HCT116 (cell line): ENCODE results near the gene DPH2. TPM values are rescaled to one million over a fixed set of nuclear protein-coding genes. Genes with fewer than 3 reads are reported as not detected.

Source experiments
- ATAC-seq: fragments of 200-7000 bp; cut with Tn5 transposase; 2 replicates; pipeline ENCODE4 v1.9.1; 2020; ENCODE audit warnings: mild to moderate bottlenecking, moderate library complexity
- BruUV-seq: library from RNA; stranded (reverse); fragments of 400-500 nt; replicated peaks from 2 replicates; lab custom pipeline; 2021; lab: Mats Ljungman, UMichigan
- CTCF ChIA-PET: fragments of 300-600 bp; sonication (Branson Sonifier 250); formaldehyde crosslinking; loops from one replicate; lab custom pipeline; 2021; ENCODE audit warnings: antibody characterized with exemption; lab: Charles Lee
- POLR2A ChIA-PET: fragments of 300-600, 350-600 bp; sonication (Branson Sonifier 250); formaldehyde crosslinking; loops from one replicate; lab custom pipeline; 2021; ENCODE audit warnings: antibody characterized with exemption; lab: Charles Lee
- RAD21 ChIA-PET, 2 experiments: fragments of 300-600 bp; sonication (Branson Sonifier 250); formaldehyde crosslinking; loops; one replicate each; lab custom pipeline; 2023; ENCODE audit warnings: low total read pairs in 2 of 2; ENCODE audit not compliant: uncharacterized antibody in 2 of 2, unreplicated experiment in 2 of 2, low non-redundant PET in 1 of 2; lab: Charles Lee
- DNase-seq: peaks from one replicate; pipeline ENCODE4 v3.0.0-alpha.2; 2010; ENCODE audit warnings: low read depth, low spot score
- H2AFZ ChIP-seq: fragments of 200-600 bp; shearing (Covaris generic), sonication (generic); 2 replicates; pipeline ENCODE4 v1.6.1; 2017; ENCODE audit warnings: low read depth, mixed run types, mixed read lengths, antibody characterized with exemption, low read length; ENCODE audit not compliant: poor library complexity, severe bottlenecking
- H3K27ac ChIP-seq: 2 replicates; pipeline ENCODE4 v1.5.1; 2012; ENCODE audit warnings: low read depth, low read length
- H3K27me3 ChIP-seq: fragments of 200-600 bp; sonication (generic); 2 replicates; pipeline ENCODE4 v1.6.1; 2016; ENCODE audit warnings: mixed run types, low read length, mixed read lengths; ENCODE audit not compliant: insufficient read depth
- H3K36me3 ChIP-seq, 2 experiments: fragments of 200-500 bp in 1 of 2; fragments of 200-600 bp in 1 of 2; sonication (Bioruptor generic) in 1 of 2; sonication (generic) in 1 of 2; 2 replicates each; pipeline versions ENCODE4 v1.5.1 to v1.6.1; 2014 to 2016; ENCODE audit warnings: low read length in 2 of 2, inconsistent platforms in 1 of 2, mixed read lengths in 1 of 2, mixed run types in 1 of 2; ENCODE audit not compliant: insufficient read depth in 2 of 2, control insufficient read depth in 1 of 2
- H3K4me1 ChIP-seq, 2 experiments: fragments of 200-600 bp in 1 of 2; sonication (generic) in 1 of 2; 2 replicates each; pipeline versions ENCODE4 v1.5.1 to v1.6.1; 2012 to 2017; ENCODE audit warnings: low read length in 2 of 2, inconsistent platforms in 1 of 2, mild to moderate bottlenecking in 1 of 2, mixed read lengths in 1 of 2, mixed run types in 1 of 2, moderate library complexity in 1 of 2; ENCODE audit not compliant: insufficient read depth in 2 of 2, control insufficient read depth in 1 of 2
- H3K4me2 ChIP-seq: fragments of 200-600 bp; sonication (generic); 2 replicates; pipeline ENCODE4 v1.6.1; 2017; ENCODE audit warnings: mixed run types, low read length, mixed read lengths
- H3K4me3 ChIP-seq, 2 experiments: fragments of 200-600 bp in 1 of 2; sonication (generic) in 1 of 2; replicated peaks in 1 of 2; 2 replicates each; pipeline ENCODE4 v1.5.1; 2011 to 2016; ENCODE audit warnings: low read length in 2 of 2, control low read depth in 1 of 2, low read depth in 1 of 2, mild to moderate bottlenecking in 1 of 2, mixed read lengths in 1 of 2, mixed run types in 1 of 2
- H3K79me2 ChIP-seq: fragments of 200-600 bp; sonication (generic); 2 replicates; pipeline ENCODE4 v1.6.1; 2017; ENCODE audit warnings: mild to moderate bottlenecking, mixed run types, low read length, moderate library complexity, mixed read lengths; ENCODE audit not compliant: insufficient read depth
- H3K9ac ChIP-seq: fragments of 200-600 bp; sonication (generic); 2 replicates; pipeline ENCODE4 v1.6.1; 2016; ENCODE audit warnings: low read length, mixed read lengths
- H3K9me2 ChIP-seq: fragments of 200-600 bp; sonication (generic), shearing (Covaris generic); 2 replicates; pipeline ENCODE4 v1.6.1; 2017; ENCODE audit warnings: mixed run types, mild to moderate bottlenecking, moderate library complexity; ENCODE audit not compliant: insufficient read depth
- H3K9me3 ChIP-seq, 2 experiments: fragments of 200-500 bp in 1 of 2; fragments of 200-600 bp in 1 of 2; sonication (Bioruptor generic) in 1 of 2; sonication (generic) in 1 of 2; 2 replicates each; pipeline ENCODE4 v1.6.1; 2014 to 2017; ENCODE audit warnings: low read length in 2 of 2, mixed read lengths in 2 of 2, inconsistent platforms in 1 of 2, low read depth in 1 of 2, mild to moderate bottlenecking in 1 of 2, mixed run types in 1 of 2, moderate library complexity in 1 of 2; ENCODE audit not compliant: control insufficient read depth in 1 of 2, insufficient read depth in 1 of 2
- H4K20me1 ChIP-seq: fragments of 200-600 bp; sonication (generic), shearing (Covaris generic); 2 replicates; pipeline ENCODE4 v1.6.1; 2017; ENCODE audit warnings: mixed run types, mild to moderate bottlenecking, moderate library complexity; ENCODE audit not compliant: insufficient read depth
- EGR1 ChIP-seq: IDR thresholded peaks from 2 replicates; pipeline ENCODE4 v1.6.1; 2012; ENCODE audit warnings: low read depth
- FOSL1 ChIP-seq: IDR thresholded peaks from 2 replicates; pipeline ENCODE4 v1.6.1; 2012; ENCODE audit warnings: low read depth
- POLR2AphosphoS5 ChIP-seq: IDR thresholded peaks from 2 replicates; pipeline ENCODE4 v1.6.1; 2011; ENCODE audit warnings: mild to moderate bottlenecking, low read depth, low read length, moderate library complexity
- SIN3A ChIP-seq: IDR thresholded peaks from 2 replicates; pipeline ENCODE4 v1.6.1; 2012; ENCODE audit warnings: low read depth
- ZFX ChIP-seq: fragments of 450-650 bp; IDR thresholded peaks from 2 replicates; pipeline ENCODE4 v1.6.1; 2017
- intact Hi-C: fragments of 100-400 bp; cut with micrococcal nuclease; formaldehyde crosslinking; loops from 2 replicates; pipeline ENCODE4 v1.10.0; 2022
- total RNA-seq: library from RNA; stranded (reverse); gene quantifications from one replicate; pipeline ENCODE4 v1.2.1, GENCODE V29; 2021; ENCODE audit not compliant: unreplicated experiment
- TF ChIP-seq, protein P1 (sequence below): IDR thresholded peaks from 2 replicates; pipeline ENCODE4 v1.6.1; 2012
- TF ChIP-seq, protein P2 (sequence below), 3 experiments: fragments of 200-600 bp in 1 of 3; sonication (generic) in 1 of 3; IDR thresholded peaks in 2 of 3; conservative IDR thresholded peaks in 1 of 3; 2 replicates each; pipeline ENCODE4 v1.5.1; 2012 to 2017; ENCODE audit warnings: low read depth in 2 of 3, low read length in 2 of 3, antibody characterized with exemption in 1 of 3, borderline replicate concordance in 1 of 3, control low read depth in 1 of 3, mild to moderate bottlenecking in 1 of 3, mixed read lengths in 1 of 3, mixed run types in 1 of 3, moderate library complexity in 1 of 3; ENCODE audit not compliant: insufficient read depth in 1 of 3
- TF ChIP-seq, protein P3 (sequence below): IDR thresholded peaks from 2 replicates; pipeline ENCODE4 v1.6.1; 2012; ENCODE audit warnings: low read depth
- TF ChIP-seq, protein P4 (sequence below): IDR thresholded peaks from 2 replicates; pipeline ENCODE4 v1.6.1; 2011; ENCODE audit warnings: mild to moderate bottlenecking, low read length, moderate library complexity; ENCODE audit not compliant: insufficient replicate concordance; ENCODE audit errors: extremely low read depth

DPH2 gene
- total RNA-seq, 1 experiment from 2014 or later = 53.2 TPM

DNA sequence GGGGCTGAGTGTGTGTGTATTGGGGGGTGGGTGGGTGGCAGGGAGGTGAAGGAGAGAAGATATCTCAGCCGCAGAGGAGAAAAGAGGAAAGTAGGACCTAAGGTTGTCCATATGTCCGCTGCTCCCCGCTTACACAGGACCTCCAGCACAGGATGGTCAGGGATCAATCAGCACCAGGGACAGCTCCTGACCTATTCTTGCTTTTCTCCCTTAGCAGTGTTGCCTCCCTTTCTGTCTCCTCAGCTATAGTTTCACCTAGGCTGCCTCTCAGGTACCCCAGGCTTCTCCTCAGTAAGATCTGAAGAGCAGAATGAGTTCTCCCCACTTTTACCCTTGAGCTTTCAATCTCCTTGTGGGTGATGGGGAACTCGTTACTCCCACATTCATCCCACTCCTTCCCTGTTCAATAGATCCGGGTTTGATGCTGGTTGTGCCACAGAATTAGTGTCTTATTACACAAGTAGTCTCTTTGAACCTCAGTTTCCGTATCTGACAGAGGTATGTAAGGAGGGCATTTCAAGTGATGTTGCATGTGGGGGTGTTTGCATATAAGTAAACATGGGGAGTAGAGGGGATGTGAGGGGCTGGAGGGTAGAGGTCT, 1.4 kb upstream of the DPH2 start:
- Histone ChIP-seq H3K4me3 (no peak overlapping the region), H3K9me3 (no peaks in the 10 kb centered on the region), H4K20me1 (no peaks in the 10 kb centered on the region), H2AFZ (no peak overlapping the region), H3K9me2 (no peaks in the 10 kb centered on the region), H3K4me1 (peaks cover 4 to 19% of the 10 kb centered on the region in 2 experiments; a peak in 3 of 4 replicates), H3K27me3 (no peaks in the 10 kb centered on the region), H3K79me2 (peaks cover 18% of the 10 kb centered on the region), H3K27ac (no peak overlapping the region), H3K9ac (no peak overlapping the region), H3K4me2 (no peak overlapping the region), H3K36me3 (peaks cover 9 to 28% of the 10 kb centered on the region in 2 experiments; a peak in 3 of 4 replicates)
- no TSS peak for BruUV-seq
- ATAC-seq (no peak), DNase-seq (no peak)
- ChIA-PET CTCF (no interaction called here), POLR2A (no interaction called here), RAD21 (no interaction called here)
- TF ChIP-seq ZFX (no peak), EGR1 (no peak), FOSL1 (no peak), POLR2AphosphoS5 (no peak)
- TF ChIP-seq, protein P1, sequence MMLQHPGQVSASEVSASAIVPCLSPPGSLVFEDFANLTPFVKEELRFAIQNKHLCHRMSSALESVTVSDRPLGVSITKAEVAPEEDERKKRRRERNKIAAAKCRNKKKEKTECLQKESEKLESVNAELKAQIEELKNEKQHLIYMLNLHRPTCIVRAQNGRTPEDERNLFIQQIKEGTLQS = no peak
- TF ChIP-seq, protein P2, sequence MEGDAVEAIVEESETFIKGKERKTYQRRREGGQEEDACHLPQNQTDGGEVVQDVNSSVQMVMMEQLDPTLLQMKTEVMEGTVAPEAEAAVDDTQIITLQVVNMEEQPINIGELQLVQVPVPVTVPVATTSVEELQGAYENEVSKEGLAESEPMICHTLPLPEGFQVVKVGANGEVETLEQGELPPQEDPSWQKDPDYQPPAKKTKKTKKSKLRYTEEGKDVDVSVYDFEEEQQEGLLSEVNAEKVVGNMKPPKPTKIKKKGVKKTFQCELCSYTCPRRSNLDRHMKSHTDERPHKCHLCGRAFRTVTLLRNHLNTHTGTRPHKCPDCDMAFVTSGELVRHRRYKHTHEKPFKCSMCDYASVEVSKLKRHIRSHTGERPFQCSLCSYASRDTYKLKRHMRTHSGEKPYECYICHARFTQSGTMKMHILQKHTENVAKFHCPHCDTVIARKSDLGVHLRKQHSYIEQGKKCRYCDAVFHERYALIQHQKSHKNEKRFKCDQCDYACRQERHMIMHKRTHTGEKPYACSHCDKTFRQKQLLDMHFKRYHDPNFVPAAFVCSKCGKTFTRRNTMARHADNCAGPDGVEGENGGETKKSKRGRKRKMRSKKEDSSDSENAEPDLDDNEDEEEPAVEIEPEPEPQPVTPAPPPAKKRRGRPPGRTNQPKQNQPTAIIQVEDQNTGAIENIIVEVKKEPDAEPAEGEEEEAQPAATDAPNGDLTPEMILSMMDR (IDR thresholded peaks at IDR 0.05 in 2 of 3, conservative IDR thresholded peaks at IDR 0.05 in 1 of 3; ENCODE audit: borderline replicate concordance in 1 of 3, insufficient read depth in 1 of 3, low read depth in 2 of 3, low read length in 2 of 3) = no peak
- intact Hi-C loops = no loop called here

DNA sequence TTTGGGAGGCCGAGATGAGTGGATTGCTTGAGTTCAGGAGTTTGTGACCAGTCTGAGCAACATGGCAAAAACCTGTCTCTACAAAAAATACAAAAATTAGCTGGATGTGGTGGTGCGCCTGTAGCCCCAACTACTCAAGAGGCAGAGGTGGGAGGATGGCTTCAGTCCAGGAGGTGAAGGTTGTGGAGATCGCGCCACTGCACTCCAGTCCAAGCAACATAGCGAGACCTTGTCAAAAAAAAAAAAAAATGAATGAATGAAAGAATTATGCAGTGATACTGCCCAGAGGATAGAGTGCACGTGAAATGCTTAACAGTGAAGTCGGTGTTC, 429 bp upstream of the DPH2 start:
- Histone ChIP-seq H3K4me1 (peaks cover 10 to 28% of the 10 kb centered on the region in 2 experiments), H3K4me3 (peak overlapping the region; percentile 15 to 99), H3K9me3 (no peaks in the 10 kb centered on the region), H3K36me3 (peaks cover 9 to 29% of the 10 kb centered on the region in 2 experiments; a peak in 3 of 4 replicates), H4K20me1 (no peaks in the 10 kb centered on the region), H3K27ac (no peak overlapping the region), H3K79me2 (peaks cover 18% of the 10 kb centered on the region), H3K9ac (no peak overlapping the region), H3K9me2 (no peaks in the 10 kb centered on the region), H2AFZ (no peak overlapping the region), H3K4me2 (peak overlapping the region; percentile 93), H3K27me3 (no peaks in the 10 kb centered on the region)
- ATAC-seq (no peak), DNase-seq (no peak)
- POLR2A ChIA-PET = interaction anchor here (1.0 to 1.1 kb wide), 2 partner anchors 13 to 35 kb away, joined by 3 read pairs; no protein-coding TSS in a partner anchor
- intact Hi-C loops = no loop called here
- RAD21 ChIA-PET = interaction anchor here in 1 of 2 experiments (1.0 kb wide), 1 partner anchor 22 kb away, joined by 3 read pairs; the partner anchor contains the start of gene CCDC24
- CTCF ChIA-PET = interaction anchor here (1.2 kb wide), 1 partner anchor 206 kb away, joined by 4 read pairs; no protein-coding TSS in a partner anchor
- BruUV-seq = no TSS peak
- TF ChIP-seq FOSL1 (no peak), SIN3A (no peak)
- TF ChIP-seq, protein P3, sequence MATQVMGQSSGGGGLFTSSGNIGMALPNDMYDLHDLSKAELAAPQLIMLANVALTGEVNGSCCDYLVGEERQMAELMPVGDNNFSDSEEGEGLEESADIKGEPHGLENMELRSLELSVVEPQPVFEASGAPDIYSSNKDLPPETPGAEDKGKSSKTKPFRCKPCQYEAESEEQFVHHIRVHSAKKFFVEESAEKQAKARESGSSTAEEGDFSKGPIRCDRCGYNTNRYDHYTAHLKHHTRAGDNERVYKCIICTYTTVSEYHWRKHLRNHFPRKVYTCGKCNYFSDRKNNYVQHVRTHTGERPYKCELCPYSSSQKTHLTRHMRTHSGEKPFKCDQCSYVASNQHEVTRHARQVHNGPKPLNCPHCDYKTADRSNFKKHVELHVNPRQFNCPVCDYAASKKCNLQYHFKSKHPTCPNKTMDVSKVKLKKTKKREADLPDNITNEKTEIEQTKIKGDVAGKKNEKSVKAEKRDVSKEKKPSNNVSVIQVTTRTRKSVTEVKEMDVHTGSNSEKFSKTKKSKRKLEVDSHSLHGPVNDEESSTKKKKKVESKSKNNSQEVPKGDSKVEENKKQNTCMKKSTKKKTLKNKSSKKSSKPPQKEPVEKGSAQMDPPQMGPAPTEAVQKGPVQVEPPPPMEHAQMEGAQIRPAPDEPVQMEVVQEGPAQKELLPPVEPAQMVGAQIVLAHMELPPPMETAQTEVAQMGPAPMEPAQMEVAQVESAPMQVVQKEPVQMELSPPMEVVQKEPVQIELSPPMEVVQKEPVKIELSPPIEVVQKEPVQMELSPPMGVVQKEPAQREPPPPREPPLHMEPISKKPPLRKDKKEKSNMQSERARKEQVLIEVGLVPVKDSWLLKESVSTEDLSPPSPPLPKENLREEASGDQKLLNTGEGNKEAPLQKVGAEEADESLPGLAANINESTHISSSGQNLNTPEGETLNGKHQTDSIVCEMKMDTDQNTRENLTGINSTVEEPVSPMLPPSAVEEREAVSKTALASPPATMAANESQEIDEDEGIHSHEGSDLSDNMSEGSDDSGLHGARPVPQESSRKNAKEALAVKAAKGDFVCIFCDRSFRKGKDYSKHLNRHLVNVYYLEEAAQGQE = no peak
- TF ChIP-seq, protein P1 = no peak
- TF ChIP-seq, protein P4, sequence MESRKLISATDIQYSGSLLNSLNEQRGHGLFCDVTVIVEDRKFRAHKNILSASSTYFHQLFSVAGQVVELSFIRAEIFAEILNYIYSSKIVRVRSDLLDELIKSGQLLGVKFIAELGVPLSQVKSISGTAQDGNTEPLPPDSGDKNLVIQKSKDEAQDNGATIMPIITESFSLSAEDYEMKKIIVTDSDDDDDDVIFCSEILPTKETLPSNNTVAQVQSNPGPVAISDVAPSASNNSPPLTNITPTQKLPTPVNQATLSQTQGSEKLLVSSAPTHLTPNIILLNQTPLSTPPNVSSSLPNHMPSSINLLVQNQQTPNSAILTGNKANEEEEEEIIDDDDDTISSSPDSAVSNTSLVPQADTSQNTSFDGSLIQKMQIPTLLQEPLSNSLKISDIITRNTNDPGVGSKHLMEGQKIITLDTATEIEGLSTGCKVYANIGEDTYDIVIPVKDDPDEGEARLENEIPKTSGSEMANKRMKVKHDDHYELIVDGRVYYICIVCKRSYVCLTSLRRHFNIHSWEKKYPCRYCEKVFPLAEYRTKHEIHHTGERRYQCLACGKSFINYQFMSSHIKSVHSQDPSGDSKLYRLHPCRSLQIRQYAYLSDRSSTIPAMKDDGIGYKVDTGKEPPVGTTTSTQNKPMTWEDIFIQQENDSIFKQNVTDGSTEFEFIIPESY = no peak
